Panc1 (cell line): ENCODE results near the gene COL4A2. TPM values are rescaled to one million over a fixed set of nuclear protein-coding genes. Genes with fewer than 3 reads are reported as not detected.

Source experiments
- ATAC-seq: fragments of 200-7000 bp; cut with Tn5 transposase; 2 replicates; pipeline ENCODE4 v1.9.1; 2020; ENCODE audit warnings: mild to moderate bottlenecking, moderate library complexity
- BruUV-seq: library from RNA; stranded (reverse); fragments of 400-500 nt; replicated peaks from 2 replicates; lab custom pipeline; 2021; lab: Mats Ljungman, UMichigan
- CTCF ChIA-PET: fragments of 300-600 bp; sonication (Branson Sonifier 250); formaldehyde crosslinking; loops from one replicate; lab custom pipeline; 2022; ENCODE audit warnings: antibody characterized with exemption; lab: Charles Lee
- POLR2A ChIA-PET: fragments of 300-600 bp; sonication (Branson Sonifier 250); formaldehyde crosslinking; loops from one replicate; lab custom pipeline; 2022; ENCODE audit warnings: antibody characterized with exemption; lab: Charles Lee
- DNase-seq: peaks from one replicate; pipeline ENCODE4 v3.0.0-alpha.2; 2010; ENCODE audit warnings: low read depth, low spot score
- H3K27ac ChIP-seq: 2 replicates; pipeline ENCODE4 v1.5.1; 2011; ENCODE audit warnings: mild to moderate bottlenecking, low read length, inconsistent platforms
- H3K27me3 ChIP-seq: fragments of 200-500 bp; sonication (Bioruptor generic); 2 replicates; pipeline ENCODE4 v1.6.0; 2014; ENCODE audit warnings: low read length, inconsistent platforms; ENCODE audit not compliant: control insufficient read depth, insufficient read depth
- H3K36me3 ChIP-seq: fragments of 200-500 bp; sonication (Bioruptor generic); 2 replicates; pipeline ENCODE4 v1.5.1; 2014; ENCODE audit warnings: inconsistent platforms, mild to moderate bottlenecking, low read length, moderate library complexity; ENCODE audit not compliant: control insufficient read depth, insufficient read depth
- H3K4me1 ChIP-seq: 2 replicates; pipeline ENCODE4 v1.5.1; 2011; ENCODE audit warnings: inconsistent platforms, mild to moderate bottlenecking, low read length, moderate library complexity; ENCODE audit not compliant: control insufficient read depth, insufficient read depth
- H3K4me3 ChIP-seq, 2 experiments: 2 replicates each; pipeline ENCODE4 v1.5.1; 2011 to 2012; ENCODE audit warnings: low read depth in 2 of 2, low read length in 2 of 2, mild to moderate bottlenecking in 2 of 2, inconsistent platforms in 1 of 2, moderate library complexity in 1 of 2
- H3K9me3 ChIP-seq: fragments of 200-500 bp; sonication (Bioruptor generic); 2 replicates; pipeline ENCODE4 v1.5.1; 2014; ENCODE audit warnings: low read depth, mild to moderate bottlenecking, inconsistent platforms, low read length, moderate library complexity; ENCODE audit not compliant: control insufficient read depth, insufficient read depth
- POLR2AphosphoS5 ChIP-seq: IDR thresholded peaks from 2 replicates; pipeline ENCODE4 v1.6.1; 2012; ENCODE audit warnings: mild to moderate bottlenecking, low read depth, low read length, moderate library complexity
- REST ChIP-seq, 2 experiments: IDR thresholded peaks; 2 replicates each; pipeline ENCODE4 v1.6.1; 2011 to 2012; ENCODE audit warnings: low read depth in 2 of 2, control low read depth in 1 of 2, low read length in 1 of 2, mild to moderate bottlenecking in 1 of 2, moderate library complexity in 1 of 2; ENCODE audit not compliant: insufficient read depth in 1 of 2
- SIN3A ChIP-seq: IDR thresholded peaks from 2 replicates; pipeline ENCODE4 v1.6.1; 2012; ENCODE audit warnings: low read depth, mild to moderate bottlenecking, low read length, moderate library complexity, borderline replicate concordance; ENCODE audit not compliant: insufficient read depth
- TCF7L2 ChIP-seq: IDR thresholded peaks from 2 replicates; pipeline ENCODE4 v1.6.1; 2011; ENCODE audit warnings: mild to moderate bottlenecking, low read depth, low read length, inconsistent platforms
- in situ Hi-C: cut with HindIII; loops from 2 replicates; pipeline ENCODE4 v1.10.0; 2016; ENCODE audit warnings: low sequenced_read_pairs, low pct_unique_long_range_greater_than_20kb
- intact Hi-C: fragments of 100-400 bp; cut with micrococcal nuclease; formaldehyde crosslinking; loops from one replicate; pipeline ENCODE4 v1.10.0; 2022; ENCODE audit not compliant: unreplicated experiment
- total RNA-seq: library from RNA; stranded (reverse); gene quantifications from one replicate; pipeline ENCODE4 v1.2.1, GENCODE V29; 2021; ENCODE audit not compliant: unreplicated experiment
- TF ChIP-seq, protein P1 (sequence below): fragments of 450-650 bp; IDR thresholded peaks from 2 replicates; pipeline ENCODE4 v1.5.1; 2017; ENCODE audit warnings: mild to moderate bottlenecking

The COL4A2 gene
- total RNA-seq, 1 experiment from 2014 or later: 3.0 TPM

GRCh38 chr13:110408286-110408685 lies 101.2 kb downstream of the COL4A2 start:
- Histone ChIP-seq H3K9me3 (no peaks in the 10 kb centered on the region), H3K4me1 (no peaks in the 10 kb centered on the region), H3K27me3 (no peaks in the 10 kb centered on the region; the same call in 1 of the 2 replicates), H3K4me3 (no peak overlapping the region), H3K27ac (no peak overlapping the region), H3K36me3 (no peaks in the 10 kb centered on the region)
- TF ChIP-seq, protein P1, sequence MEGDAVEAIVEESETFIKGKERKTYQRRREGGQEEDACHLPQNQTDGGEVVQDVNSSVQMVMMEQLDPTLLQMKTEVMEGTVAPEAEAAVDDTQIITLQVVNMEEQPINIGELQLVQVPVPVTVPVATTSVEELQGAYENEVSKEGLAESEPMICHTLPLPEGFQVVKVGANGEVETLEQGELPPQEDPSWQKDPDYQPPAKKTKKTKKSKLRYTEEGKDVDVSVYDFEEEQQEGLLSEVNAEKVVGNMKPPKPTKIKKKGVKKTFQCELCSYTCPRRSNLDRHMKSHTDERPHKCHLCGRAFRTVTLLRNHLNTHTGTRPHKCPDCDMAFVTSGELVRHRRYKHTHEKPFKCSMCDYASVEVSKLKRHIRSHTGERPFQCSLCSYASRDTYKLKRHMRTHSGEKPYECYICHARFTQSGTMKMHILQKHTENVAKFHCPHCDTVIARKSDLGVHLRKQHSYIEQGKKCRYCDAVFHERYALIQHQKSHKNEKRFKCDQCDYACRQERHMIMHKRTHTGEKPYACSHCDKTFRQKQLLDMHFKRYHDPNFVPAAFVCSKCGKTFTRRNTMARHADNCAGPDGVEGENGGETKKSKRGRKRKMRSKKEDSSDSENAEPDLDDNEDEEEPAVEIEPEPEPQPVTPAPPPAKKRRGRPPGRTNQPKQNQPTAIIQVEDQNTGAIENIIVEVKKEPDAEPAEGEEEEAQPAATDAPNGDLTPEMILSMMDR: no peak
- no peak for TF ChIP-seq POLR2AphosphoS5
- TF ChIP-seq TCF7L2: no peak
- TF ChIP-seq SIN3A: no peak
- TF ChIP-seq REST (IDR thresholded peaks at IDR 0.05; ENCODE audit: insufficient read depth in 1 of 2, low read depth in 2 of 2, low read length in 1 of 2): no peak
- ChIA-PET CTCF (no interaction called here), POLR2A (no interaction called here)
- DNase-seq (no peak), ATAC-seq (no peak)
- no TSS peak for BruUV-seq
- in situ Hi-C loops (no loop called here), intact Hi-C loops (no loop called here)

- Histone ChIP-seq H3K4me1 (no peaks in the 10 kb centered on the region), H3K4me3 (no peak overlapping the region), H3K36me3 (no peaks in the 10 kb centered on the region), H3K9me3 (no peaks in the 10 kb centered on the region), H3K27me3 (no peaks in the 10 kb centered on the region; the same call in 1 of the 2 replicates), H3K27ac (no peak overlapping the region)
- in situ Hi-C loops (no loop called here), intact Hi-C loops (no loop called here)
- DNase-seq (no peak), ATAC-seq (no peak)
- ChIA-PET CTCF (no interaction called here), POLR2A (no interaction called here)
- no TSS peak for BruUV-seq
- TF ChIP-seq REST (IDR thresholded peaks at IDR 0.05; ENCODE audit: insufficient read depth in 1 of 2, low read depth in 2 of 2, low read length in 1 of 2) (no peak), TCF7L2 (no peak), SIN3A (no peak), POLR2AphosphoS5 (no peak)
- TF ChIP-seq, protein P1: no peak
Measured at GRCh38 chr13:110409581-110409992, 102.5 kb downstream of the COL4A2 start.
